Fibroblast of skin of right biceps (primary cell): Measurements from ENCODE around the gene FDPS.
"Not testable (repeated sequence)": the region's sequence is repeated elsewhere in the genome, so short reads cannot be mapped to it uniquely, and the experiment has no call there.

ENCODE experiments used
- DNase-seq: peaks from one replicate; pipeline ENCODE4 v3.0.0-alpha.2; 2013

The FDPS gene

DNA sequence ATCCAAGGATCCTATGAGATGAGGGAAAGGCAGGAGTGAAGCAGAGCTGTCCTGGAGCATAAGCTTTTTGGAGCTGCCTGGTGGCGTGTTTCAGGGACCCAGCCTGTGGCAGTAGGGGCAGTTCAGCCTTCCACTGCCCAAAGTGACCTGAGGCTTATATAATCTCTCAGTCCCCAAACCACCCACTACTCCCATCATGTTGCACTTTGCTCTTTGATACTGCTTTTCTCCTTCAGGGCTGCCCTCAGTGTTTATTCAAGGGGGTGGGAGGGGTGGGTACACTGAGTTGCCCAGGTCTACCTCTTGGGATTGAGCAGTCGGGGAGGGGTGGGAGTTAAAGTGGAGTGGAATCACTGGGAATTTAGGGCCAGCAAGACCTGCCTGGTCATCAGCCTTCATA, 22.1 kb upstream of the FDPS start:
- DNase-seq: no peak

DNA sequence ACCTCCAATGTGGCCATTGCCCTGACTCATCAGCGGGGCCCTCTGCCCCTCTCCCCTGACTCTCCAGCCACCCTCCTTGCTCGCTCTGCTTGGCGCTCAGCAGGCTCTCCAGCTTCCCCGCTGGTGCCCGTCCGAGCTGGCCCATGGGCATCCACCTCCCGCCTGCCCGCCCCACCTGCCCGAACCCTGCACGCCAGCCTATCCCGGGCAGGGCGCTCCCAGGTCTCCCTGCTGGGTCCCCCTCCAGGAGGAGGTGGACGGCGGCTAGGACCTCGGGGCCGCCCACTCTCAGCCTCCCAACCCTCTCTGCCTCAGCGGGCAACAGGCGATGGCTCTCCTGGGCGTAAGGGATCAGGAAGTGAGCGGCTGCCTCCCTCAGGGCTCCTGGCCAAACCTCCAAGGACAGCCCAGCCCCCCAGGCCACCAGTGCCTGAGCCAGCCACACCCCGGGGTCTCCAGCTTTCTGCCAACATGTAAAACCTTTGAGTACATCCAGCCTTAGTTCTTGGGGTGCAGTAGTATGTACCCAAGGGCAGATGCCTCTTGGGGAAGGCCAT, 20.6 kb upstream of the FDPS start:
- no peak for DNase-seq

DNA sequence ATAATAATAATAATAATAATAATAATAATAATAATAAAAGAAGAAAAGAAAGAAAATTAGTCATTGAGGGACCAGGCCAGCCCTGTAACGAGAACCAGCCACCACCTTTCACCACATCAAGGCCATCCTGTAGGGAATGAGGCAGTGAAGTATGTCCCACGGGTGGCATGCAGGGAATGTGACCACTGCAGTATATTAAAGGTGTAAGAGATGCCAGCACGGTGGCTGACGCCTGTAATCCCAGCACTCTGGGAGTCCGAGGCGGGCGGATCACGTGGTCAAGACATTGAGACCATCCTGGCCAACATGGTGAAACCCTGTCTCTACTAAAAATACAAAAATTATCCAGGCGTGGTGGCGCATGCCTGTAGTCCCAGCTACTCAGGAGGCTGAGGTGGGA, 17.7 kb upstream of the FDPS start:
- DNase-seq: not testable (repeated sequence)

GRCh38 chr1:155293086-155293749, 15.4 kb upstream of the FDPS start:
- no peak for DNase-seq

DNA sequence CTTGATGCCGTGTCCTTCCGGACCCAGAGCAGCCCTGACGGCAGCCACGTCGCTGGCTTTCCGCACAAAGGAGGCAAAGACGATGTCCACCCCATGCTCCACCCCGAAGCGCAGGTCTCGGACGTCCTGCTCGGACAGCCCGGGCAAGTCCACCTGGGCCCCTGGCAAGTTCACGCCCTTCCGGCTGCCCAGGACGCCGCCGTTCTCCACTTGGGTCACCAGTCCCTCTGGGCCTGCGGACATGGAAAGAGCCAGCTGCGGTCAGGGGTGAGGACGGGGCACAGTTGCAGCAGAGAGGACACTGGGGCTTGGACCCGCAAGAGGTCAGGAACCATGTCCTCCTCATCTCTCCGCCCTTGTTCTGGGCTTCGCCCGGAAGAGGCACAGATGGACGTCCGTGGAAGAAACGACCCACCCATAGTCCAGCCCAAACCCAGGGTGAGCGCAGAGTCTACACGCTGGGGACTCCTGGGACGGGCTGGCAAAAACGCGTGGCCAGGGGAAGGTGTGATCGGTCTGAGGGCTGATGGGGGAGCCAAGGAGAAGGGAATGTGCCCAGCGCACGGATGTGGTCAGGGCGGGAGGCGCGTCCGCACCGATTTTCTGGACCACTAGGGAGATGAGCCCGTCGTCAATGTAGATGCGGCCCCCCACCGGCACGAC, 14.0 kb upstream of the FDPS start:
- DNase-seq: no peak

DNA sequence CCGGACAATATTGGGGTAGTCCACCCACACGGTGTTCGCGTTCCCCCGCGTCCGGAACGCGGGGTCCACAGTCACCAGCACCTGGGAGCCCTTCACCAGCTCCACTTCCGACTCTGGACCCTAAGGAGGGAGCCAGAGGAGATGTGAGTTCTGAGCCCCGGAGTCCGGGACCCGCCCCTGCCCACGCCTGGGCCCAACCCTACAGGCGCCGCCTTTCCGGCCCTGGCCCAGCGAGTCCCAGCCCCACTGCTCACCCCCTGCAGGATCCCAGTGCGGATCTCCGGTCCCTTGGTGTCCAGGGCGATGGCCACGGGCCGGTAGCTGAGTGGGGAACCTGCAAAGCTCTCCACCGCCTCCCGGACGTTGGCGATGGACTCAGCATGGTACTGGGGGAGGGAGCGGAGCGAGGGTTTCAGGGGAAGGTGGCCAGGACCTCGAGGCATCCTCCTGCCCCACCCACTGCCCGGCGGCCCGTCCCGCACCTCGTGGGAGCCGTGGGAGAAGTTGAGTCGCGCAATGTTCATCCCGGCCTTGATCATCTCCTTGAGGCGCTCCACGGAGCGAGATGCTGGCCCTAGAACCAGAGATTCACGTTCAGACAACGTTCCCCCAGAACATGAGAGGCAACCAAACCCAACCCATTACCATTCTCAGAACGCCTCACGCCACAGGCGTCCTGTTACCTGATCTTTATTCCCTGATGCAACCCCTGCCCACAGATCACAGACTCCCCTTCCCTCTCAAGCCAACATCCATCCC, 13.3 kb upstream of the FDPS start:
- DNase-seq: no peak

DNA sequence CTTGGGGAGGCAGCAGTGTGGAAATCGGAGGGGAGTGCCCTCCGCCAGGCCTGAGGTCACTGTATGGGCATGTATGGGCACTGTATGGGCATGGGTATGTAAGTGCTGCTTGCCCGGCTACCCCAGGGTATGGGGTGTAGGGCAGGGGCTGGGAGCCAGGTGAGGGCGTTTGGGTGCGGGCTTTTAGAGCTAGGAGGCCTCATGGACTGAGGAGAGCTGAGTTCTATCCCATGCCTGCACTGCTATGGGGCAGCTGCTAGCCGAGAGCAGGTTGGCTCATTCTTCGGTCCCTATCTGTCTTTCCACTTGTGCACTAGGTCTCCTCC, 12.8 kb upstream of the FDPS start:
- no peak for DNase-seq

GRCh38 chr1:155296661-155297060, 12.0 kb upstream of the FDPS start:
- no peak for DNase-seq

DNA sequence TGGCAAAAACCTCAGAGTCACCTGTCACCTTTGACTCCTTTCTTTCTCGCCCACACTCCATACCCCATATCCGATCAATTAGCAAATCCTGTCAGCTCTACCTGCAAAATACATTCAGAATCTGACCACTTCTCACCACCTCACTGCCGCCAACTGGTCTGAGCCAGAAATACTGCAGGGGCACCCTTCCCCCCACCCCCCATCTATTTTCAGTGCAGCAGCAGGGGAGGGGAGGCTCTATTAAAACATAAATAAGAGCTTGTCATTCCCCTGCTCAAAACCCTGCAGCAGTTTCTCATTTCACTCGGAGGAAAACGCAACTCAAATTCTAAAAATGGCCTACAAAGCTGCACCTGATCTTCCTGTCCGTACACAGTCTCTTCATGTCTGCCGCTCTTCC, 11.3 kb upstream of the FDPS start:
- no peak for DNase-seq

DNA sequence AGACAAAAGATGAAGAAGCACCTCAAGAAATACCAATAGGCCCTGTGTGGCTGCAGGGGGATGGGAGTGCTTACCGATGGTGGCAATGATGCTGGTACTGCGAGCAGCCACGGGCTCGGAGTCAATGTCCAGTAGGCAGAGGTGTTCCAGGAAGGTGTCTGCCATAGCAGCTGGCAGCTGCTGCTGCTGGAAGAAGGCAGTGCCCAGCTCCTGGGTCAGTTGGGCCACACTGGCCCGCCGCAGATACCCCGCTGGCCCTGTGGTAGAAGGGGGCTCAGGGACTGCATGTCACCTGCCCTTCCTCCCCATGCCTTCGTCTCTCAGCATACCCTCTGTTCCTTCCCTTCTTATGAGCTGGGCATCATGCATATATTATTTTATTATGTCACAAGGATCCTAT, 8.6 kb upstream of the FDPS start:
- DNase-seq: no peak

DNA sequence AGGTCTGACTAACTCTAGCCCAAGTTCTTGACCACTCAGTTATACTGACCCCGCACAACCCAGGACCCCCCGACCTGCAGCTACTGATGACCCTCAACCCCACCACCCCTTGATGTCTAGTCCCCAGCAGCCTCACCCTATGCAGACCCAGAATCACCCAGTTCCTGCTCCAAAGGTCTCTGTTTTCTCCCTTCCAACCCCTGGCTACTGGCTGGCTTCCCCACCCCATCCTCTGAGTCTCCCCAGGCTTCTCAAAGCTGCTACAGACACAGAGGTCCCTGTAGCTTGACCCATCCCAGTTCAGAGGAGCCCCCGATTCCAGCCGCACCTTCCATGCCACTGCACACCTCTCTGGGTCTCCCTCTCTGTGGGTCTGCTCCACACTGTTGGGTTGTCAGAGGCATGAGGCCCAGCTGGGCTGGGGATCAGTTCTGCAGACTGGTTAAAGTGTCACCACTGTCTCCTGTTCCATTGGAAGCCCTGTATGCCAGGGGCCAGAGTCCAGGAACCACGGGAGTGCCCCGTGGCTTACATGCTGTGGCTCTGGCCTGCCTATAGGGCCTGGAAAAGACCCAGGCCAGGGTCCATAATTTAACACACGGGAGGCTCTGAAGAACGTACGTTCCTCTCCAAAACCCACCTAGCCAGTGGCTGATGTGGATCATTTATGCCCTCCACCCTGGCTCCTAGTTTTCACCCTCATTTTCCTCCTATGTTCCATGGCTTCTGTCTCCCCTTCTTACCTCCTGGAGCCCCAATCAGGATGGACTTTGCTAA, 7.9 kb upstream of the FDPS start:
- no peak for DNase-seq

DNA sequence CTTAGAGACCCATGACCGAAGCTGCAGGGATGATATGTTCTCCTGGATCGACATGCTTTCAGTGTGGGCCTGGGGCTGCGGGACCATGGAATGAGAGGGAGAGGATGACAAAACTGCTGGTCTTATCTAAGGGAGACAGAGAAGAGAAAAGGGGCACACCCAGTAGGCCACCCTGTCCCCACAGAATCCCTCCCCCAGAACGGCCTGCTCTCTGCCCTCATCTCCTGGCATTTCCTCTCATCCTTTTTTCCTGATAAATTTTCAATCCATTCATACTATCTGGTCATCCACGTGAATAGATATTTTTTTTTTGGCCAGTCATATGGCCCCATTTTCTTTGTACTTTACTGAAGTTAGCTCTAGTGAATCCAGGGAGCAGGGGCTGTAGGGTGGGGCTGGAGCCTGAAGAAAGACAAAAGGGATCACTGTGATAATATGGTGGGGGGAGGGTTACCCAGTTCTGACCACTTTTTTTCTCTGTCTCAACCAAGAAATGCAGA, 7.3 kb upstream of the FDPS start, which contains the start of gene PKLR:
Gene PKLR, minus strand, starts transcription at position 97 of the 500 bp plus-strand sequence. Its CDS starts 43 bp downstream, at position 54.
- no peak for DNase-seq

DNA sequence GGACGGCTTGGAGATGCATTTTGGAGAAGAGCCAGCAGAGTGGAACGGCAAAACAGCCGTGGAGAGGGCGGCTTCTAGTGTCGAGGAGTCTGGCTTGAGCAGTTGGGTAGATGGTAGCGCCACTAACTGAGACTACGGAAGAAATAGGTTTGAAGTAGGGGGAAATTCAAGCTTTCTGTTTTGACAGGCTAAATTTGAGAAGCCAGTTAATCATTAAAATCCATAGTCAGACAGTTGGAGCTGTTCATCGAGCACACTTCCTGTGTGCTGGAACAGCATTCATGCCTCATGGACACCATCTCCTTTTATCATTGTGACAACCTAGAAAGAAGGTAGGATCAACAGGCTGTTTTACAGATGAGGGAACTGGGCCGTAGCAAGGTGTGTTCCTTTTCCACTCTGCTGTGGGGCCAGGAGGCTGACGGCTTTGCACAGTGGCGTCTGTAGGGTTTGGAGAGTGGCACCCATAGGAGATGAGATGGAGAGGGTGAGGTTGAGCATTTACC, 4.1 kb upstream of the FDPS start:
- DNase-seq: no peak

GRCh38 chr1:155305881-155306391, 2.7 kb upstream of the FDPS start:
- no peak for DNase-seq

DNA sequence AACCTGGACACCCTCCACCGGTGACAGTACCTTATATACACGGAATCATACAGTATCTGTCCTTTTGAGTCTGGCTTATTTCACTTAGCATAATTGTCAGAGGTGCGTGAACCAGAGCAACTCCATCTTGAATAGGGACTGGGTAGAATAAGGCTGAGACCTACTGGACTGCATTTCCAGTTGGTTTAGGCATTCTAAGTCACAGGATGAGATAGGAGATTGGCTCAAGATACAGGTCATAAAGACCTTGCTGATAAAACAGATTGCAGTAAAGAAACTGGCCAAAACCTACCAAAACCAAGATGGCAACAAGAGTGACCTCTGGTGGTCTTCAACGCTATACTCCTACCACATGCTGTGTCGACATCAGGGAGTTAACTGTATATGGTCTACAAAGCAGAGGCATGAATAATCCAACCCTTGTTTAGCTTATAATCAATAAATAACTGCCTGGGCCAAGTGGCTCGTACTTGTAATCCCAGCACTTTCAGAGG, 1.4 kb upstream of the FDPS start:
- DNase-seq: peak; percentile 57

DNA sequence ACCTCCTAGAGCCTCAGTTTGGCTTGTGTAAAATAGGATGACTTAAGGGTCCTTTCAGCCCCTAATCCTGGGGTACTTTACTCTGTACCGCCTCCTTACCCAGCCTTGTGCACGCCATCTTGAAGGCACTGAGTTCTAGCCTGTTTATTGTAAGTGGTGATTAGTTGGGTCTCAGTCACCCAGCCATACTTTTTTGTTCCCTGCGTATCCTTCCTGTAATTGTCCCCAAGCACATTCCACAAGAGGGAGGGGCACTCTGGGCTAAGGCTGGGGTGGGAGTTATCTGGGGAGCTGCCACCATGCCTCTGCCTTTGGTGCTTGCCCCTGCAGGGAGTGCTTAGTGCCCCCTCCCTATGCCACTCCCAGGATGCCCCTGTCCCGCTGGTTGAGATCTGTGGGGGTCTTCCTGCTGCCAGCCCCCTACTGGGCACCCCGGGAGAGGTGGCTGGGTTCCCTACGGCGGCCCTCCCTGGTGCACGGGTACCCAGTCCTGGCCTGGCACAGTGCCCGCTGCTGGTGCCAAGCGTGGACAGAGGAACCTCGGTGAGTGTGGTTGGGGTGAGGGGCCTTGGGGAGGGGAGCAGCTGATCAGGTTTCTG, 856 bp downstream of the FDPS start:
- no peak for DNase-seq

GRCh38 chr1:155313261-155313660, 4.6 kb downstream of the FDPS start:
- DNase-seq: no peak

DNA sequence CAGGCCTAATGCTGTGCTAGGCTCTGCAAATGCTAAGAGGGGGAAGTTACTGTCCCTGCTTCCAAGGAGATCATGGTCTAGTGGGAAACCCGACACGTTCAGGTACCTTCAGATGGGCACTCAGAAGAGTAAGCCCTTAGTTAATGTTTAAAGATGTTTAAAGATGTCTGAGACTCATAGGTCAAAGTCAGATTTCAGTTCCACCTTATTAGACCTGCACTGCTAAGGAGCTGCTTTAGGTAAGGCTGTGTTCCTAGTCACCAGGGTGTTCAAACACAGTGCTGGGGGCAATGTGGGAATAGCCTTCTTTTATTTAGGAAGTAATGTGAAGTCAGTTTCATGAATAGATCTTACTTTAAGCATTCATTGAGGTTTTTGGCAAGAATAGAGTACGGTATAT, 8.3 kb downstream of the FDPS start:
- DNase-seq: no peak

- no peak for DNase-seq
Measured at GRCh38 chr1:155318082-155318481, 9.4 kb downstream of the FDPS start.

DNA sequence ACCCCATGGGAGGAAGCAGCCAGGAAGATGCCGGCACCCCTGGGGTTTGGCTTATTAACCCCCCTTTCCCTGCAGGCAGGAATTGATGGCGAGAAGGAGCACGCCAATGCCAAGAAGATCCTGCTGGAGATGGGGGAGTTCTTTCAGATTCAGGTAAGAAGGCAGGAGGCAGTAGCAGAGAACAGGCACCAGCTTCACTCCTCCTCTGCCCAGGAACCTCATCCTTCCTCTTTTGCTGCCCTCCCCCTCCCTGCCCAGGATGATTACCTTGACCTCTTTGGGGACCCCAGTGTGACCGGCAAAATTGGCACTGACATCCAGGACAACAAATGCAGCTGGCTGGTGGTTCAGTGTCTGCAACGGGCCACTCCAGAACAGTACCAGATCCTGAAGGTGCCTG, 10.9 kb downstream of the FDPS start:
- no peak for DNase-seq

DNA sequence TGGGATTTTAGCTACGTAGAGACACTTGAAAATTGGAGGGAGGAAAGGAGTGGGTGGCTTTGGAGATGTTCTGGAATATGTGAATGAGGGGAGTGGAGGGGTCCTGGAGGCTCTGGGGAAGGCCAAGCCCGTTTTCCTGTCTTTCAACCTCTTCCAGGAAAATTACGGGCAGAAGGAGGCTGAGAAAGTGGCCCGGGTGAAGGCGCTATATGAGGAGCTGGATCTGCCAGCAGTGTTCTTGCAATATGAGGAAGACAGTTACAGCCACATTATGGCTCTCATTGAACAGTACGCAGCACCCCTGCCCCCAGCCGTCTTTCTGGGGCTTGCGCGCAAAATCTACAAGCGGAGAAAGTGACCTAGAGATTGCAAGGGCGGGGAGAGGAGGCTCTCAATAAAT, 11.6 kb downstream of the FDPS start:
- no peak for DNase-seq
